Germinal center (tissue), 1 donor: Measurements from ENCODE around the gene FAM184B.
"Not testable (repeated sequence)": the region's sequence is repeated elsewhere in the genome, so short reads cannot be mapped to it uniquely, and the experiment has no call there.

Experiments
- DNase-seq: peaks from one replicate; pipeline ENCODE4 v3.0.0; 2012; ENCODE audit warnings: mixed read lengths, low spot score

The FAM184B gene

DNA sequence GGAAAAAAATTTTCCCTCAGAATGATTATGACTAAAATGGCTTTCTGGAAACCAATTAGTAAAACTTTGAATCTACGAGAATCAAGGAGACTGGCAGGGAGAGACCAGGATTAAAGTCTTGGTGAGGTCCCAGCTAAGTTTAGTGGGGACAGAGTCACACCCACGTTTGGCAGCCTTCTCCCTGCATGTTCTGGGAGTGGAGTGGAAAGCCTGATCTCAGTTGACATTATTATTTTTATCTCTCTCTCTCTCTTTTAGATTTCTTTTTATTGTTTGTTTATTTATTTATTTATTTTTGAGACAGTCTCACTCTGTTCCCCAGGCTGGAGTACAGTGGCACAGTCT, 99.2 kb downstream of the FAM184B start:
- DNase-seq = no peak

DNA sequence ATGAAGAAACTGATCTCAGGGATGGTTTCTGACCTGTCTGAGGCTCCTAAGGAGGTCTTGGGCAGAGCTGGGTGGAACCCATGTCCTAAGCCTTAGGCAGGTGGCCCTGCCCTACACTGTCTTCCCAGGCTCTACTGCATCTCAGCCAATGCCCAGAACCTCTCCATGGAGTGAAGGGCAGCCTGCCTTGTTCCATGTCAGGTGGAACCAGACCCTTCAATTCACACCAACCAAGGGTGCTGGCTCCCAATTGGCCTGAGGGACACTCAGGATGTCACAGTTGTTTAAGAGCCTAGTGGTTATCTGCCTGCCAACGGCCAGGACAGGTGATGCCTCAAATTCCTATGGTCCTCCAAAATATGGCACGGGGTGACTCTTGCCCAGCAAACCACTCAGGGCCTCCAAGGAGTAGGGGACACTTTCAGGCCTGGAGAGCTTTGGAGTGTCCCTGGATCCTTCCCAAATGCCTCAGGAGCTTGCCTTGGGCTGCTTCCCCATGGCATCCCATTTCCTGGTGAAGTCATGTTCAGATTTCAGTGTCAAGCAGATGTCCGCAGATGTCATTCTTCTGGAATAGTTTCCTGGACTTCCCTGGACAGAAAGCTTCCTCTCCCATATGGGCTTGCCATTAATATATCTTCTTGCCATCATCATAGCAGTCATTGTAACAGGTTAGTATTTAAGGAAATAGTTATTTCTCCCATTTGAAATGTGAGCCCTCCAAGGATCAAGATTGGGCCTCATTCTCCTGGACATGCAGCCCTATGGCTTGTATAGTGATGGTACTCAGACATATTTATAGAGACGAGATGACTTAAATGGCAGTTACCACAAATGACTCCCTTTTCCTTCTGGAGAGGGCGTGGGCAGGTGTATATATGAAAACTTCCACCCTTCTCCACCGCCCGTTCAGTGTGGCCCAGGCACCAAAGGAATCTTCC, 99.9 kb downstream of the FAM184B start:
- no peak for DNase-seq

DNA sequence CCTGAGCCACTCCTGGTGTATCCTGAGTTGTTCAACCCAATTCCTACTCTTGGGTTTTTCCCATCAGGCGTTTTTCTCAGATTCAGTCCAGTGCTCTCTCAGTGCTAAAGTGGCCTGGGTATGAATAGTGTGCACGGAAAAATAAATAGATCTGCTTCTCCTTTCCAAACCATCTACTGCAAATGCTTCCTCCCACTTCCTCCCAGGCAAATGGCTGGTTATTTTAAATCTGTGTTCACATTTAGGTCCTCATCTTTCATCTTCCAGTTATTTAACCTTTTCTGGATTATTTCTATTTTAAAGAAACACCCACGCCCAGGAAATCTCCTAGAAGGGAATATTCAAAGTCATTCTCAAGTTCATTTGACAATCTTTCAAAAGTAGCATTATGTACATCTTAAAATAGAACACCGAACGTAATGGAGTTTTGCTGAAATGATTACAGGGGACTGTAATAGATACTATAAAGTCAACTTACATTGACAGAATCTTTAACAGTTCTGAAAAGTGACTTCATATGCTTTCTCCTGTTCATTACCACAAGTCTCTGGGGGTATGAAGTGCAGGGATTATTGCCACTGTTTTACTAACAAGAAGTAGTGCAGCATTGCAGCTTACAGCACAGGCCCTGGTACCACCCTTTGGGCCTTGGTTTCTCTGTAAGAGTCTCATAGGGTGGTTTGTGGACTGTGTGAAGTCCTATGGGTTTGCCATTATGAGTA, 100.7 kb downstream of the FAM184B start:
- DNase-seq = no peak

DNA sequence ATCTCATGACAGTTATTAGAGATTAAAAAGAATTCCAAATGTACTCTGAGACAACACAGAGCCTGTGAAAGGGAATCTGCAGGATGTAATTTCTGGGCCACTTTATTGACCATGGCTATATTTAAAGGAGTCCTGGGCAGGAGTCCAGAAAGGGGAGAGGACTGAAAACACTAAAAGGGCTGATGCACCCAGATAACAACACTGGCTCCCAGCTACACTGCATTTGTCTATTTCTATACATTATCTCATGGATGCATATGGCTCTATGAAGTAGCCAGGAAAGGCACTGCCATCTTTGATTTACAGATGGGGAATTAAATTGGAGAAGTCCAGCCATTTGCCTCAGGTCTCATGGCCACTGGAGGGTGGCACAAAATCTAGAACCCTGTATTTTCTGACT, 111.0 kb downstream of the FAM184B start:
- DNase-seq = no peak

DNA sequence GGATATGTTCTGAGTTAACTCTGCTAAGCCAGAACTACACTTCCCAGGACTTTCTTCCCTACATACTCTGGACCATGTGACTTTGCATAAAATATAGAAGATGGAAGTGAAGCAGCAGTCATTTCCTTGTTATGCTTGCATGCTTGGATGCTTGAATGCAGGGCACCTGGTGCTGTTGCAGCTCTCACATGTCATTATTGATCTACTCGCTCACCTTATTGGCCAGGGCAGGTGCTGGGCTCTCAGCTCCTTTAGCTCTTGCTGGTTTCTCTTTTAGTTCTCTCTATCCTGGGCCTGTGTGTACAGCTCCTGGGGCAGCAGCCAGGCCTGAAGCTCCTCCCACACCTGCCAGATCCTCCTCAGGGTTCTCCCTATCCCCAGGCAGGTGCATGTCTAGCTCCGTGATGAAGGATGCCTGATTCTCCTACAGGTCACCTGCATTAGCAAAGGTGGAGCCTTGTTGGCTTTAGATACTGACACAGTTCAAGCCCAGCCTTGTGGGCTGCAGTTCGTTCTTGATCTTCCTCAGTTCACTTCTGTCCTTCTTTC, 113.7 kb downstream of the FAM184B start:
- peak; percentile 39 for DNase-seq

DNA sequence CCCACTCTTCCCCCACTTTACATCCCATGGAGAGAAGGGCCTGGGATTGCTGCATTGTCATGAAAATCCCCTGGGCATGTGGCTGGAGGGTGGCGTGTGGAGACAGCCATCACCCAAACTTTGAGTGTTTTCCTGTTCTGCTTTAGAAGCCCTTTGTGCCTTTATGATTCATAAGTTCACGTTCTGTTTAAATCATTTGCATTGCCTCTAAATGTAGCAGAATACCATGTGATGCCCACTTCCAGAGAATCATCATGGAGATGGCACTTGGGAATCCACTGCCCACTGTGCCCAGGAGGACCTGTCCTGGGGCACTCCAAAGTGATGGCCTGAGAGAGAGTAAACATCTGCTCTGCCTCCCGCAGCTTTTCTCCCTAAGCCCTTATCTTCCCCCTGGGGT, 114.2 kb downstream of the FAM184B start:
- no peak for DNase-seq

DNA sequence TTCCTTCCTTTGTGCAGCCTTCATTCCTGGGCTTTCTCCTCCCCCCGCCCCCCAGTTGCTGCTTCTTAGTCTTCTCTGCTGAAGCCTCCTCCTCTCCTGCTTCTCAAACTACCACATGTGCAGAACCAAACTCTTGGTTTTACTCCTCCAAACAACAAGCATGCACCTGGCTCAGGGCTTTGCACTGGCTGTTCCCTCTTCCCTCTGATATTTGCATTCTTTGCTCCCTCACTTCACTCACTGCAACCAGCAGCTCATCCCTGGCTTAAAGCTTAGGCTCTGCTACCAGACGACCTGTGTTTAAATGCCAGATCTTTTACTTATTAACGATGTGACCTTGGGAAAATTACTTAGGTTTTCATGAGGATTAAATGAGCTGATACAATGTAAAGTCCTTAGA, 115.6 kb downstream of the FAM184B start:
- no peak for DNase-seq

DNA sequence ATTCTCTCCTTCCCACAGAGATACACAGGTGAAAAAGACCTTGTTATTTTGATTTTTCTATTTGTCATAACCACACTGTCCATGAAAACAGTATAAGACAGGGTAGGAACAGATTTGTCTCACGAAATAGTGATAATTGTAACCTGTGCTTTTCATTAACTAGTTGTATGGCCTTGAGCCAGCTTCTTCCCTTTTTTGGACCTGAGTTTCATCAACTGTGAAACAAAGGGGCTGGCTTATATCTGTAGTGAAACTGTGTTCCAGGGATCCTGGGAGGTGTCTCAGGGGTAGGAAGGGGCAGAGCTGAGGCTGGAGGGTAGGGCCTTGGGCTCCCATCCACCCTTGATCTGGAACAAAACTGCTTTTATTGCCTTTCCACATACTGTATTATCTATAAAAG, 116.1 kb downstream of the FAM184B start:
- no peak for DNase-seq

DNA sequence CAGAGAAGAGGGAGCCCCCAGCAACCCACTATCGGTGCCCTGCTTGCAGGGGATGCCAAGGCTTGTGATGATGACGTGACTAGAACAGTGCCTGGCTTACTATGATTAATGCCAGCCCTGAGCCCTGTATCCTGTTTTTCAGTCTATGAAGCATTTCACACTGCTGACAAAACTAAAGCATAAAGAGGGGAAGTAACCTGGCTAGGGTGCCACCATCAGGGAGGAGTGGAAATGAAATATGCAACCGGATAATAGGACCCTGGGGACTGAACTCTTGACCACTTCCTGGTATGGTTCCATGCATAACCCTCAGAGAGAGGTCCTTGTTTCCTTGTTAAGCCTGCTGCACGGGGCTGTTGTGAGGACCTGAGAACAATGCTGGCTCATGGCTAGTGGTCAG, 116.7 kb downstream of the FAM184B start:
- peak; percentile 58 for DNase-seq

DNA sequence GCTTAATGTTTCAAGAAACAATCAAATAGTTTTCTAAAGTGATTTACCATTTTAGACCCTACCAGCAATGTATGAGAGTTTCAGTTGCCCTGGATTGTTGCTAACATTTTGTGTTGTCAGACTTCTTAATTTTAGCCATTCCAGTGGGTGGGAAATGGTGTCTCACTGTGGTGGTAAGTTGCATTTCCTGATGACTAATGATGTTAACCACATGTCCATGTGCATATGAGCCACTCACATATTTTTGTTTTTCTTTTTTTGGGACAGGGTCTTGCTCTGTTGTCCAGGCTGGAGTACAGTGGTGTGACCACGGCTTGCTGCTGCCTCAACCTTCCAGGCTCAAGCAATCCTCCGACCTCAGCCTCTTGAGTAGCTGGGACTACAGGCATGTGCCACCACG, 118.7 kb downstream of the FAM184B start:
- no peak for DNase-seq

DNA sequence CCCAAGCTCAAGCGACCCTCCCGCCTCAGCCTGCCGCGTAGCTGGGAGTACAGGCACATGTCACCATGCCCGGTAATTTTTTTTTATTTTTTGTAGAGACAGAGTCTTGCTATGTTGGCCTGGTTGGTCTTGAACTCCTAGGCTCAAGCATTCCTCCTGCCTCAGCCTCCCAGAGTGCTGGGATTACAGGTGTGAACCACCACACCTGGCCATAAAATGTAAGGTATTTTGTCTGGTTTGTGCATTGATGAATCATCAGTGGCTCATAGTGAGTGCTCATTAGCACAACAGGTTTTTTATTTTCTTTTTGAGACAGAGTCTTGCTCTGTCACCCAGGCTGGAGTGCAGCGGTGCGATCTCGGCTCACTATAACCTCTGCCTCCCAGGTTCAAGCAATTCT, 122.2 kb downstream of the FAM184B start:
- DNase-seq = not testable (repeated sequence)

DNA sequence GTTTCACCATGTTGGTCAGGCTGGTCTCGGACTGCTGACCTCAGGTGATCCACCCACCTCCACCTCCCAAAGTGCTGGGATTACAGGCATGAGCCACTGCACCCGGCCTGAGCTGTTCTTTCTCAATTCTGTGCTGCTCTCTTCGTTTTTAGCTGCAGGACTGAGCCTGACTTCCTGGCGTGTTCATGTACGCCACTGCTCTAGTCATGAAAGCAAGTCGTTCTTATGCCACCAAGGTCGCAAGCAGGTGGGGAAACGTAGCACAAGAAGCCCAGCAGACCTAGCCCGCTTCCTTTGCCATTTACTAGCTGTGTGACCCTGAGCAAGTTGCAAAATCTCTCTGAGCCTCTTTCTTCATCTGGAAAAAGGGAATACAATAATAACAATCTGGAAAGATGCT, 123.6 kb downstream of the FAM184B start:
- DNase-seq = no peak

DNA sequence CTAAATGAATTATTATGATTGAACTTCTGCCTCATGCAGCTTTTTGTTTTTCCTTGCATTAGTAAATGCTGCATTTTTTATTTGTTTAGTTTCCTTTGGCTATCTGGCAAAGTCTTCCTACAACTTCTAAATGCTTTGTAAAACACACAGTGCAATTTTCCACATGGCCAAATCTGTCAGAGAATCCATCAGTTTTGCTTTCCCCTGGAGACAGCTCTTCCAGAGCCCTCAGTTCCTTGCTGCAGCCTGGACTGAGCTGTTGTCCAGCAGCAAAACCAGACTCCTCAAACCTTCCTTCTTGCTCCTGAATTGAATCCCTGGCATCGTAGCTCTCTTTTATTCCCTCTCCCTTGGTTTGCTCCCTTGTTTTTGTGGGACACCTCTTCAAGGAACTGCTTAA, 124.3 kb downstream of the FAM184B start:
- no peak for DNase-seq

DNA sequence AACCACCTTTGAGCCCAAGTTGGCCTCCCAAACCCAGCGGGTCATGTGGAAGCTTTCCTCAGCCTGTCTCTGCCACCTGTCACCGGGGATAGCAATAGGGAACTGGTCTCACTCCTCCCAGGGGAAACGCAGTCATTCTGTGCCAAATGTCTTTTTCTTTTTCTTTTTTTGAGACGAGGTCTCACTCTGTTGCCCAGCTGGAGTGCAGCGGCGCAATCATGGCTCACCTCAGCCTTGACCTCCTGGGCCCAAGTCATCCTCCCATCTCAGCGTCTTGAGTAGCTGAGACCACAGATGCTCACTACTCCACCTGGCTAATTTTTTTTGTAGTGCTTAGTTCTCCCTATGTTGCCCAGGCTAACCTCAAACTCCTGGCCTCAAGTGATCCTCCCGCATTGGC, 126.7 kb downstream of the FAM184B start:
- DNase-seq = no peak

DNA sequence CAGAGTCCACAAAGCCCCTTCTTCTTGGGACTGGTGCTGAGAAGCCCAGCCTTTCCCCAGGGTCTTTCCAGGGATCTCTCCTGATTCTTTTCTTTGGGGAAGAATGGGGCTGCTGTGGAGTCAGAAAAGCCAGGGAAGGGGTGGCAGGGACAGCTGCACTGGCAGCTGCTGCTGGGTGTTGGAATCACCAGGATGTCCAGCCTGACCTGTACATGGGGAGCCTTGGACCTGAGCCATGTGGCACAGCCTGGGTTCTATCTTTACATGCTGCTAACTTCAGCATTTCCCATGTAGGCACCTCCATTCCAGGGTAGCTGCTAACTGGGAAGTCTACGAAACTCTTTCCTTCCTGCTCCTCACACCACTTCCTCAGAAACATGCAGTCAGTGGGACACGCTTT, 131.0 kb downstream of the FAM184B start:
- no peak for DNase-seq

DNA sequence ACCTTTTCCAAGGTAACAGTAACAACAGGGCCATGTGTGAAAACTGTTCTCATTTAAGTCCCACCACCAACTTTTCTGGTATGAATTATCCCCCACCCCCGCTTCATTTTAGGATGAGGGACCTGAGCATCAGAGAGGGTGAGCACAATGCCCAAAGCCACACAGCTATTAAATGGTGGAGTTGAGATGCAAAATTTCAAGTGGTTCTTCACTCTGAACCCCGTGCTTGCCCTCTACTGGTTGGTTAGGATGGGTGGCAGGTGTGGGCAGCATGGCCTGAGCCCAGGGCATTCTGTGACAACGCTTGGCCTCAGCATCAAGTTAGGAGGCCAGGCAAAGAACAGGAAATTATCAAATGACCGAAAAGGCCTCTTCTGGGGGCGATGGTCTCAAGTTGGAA, 133.5 kb downstream of the FAM184B start:
- no peak for DNase-seq

DNA sequence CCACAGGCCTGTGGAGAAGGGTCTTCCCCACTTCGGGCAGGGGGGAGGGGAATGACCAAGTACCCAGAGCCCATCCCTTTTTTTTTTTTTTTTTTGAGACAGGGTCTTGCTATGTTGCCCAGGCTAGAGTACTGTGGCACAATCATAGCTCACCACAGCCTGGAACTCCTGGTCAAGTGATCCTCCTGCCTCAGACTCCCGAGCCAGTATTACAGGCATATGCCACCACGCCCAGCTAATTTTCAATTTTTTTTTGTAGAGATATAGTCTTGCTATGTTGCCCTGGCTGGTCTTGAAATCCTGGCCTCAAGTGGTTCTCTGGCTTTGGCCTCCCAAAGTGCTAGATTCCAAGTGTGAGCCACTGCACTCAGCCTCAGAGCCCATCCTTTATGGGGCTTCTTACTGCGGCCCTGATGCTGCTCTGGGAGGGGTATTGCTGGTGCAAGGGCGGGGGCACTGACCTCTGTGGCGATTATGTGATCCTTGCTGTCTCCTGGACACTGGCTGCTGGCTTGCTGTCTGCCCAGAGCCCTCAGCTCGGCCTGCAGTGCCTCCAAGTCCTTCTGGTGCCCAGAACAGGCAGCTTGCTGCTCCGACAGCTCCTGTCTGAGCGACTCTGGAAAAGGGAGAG, 134.1 kb downstream of the FAM184B start:
- DNase-seq = no peak

DNA sequence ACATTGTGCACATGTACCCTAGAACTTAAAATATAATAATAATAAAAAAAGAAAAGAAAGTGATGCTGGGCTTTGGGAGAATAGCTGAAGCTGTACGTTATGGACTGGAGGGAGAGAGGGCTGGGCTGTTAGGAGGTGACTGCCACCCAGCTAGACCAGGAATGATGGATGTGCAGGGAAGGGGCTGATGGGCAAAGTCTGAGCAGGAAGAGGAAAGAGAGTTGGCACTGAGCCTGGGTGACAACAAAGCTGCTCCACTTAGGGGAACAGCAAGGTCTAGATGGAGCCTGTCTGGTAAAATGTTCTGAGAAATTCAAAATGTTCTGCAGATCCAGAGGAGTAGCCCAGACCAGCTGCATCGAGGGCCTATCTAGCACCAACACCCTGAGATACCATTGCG, 134.7 kb downstream of the FAM184B start:
- DNase-seq = no peak

DNA sequence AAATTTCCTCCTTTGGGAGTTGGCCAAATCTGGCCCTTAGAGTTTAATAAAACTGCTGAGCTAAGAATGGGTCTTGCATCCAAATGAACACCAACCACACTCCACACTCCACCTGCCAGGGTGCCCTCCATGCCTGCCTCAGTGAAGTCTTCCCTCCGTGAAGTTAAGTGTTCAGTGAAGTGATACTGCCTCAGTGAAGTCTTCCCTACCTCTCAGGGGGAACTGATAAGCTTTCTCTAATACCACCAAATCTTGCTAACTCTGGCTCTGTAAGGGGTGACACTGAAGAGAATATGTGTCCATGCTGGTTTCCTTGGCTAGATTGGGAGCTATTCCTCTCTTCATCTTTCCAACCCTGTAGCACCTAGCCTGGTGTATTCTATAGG, 139.0 kb downstream of the FAM184B start:
- no peak for DNase-seq

DNA sequence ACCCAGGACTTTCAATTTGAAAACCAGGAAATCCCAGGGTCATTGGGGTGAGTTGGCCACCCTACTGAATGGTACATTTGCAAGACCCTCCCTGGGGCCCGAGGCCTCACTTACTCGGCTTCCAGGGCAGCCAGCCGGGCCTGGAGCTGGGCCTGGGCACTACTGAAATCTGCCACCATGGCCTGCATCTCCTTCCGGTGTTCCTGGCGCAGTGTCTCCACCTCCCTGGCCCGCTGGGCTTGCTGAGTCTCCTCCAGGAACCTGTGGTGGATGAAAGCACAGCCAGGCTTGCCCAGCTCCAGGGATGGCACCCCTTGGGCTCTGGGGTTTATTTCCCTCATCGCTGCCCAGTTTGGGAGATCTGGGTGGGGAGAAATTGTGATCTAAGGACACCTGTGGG, 142.3 kb downstream of the FAM184B start:
- no peak for DNase-seq

DNA sequence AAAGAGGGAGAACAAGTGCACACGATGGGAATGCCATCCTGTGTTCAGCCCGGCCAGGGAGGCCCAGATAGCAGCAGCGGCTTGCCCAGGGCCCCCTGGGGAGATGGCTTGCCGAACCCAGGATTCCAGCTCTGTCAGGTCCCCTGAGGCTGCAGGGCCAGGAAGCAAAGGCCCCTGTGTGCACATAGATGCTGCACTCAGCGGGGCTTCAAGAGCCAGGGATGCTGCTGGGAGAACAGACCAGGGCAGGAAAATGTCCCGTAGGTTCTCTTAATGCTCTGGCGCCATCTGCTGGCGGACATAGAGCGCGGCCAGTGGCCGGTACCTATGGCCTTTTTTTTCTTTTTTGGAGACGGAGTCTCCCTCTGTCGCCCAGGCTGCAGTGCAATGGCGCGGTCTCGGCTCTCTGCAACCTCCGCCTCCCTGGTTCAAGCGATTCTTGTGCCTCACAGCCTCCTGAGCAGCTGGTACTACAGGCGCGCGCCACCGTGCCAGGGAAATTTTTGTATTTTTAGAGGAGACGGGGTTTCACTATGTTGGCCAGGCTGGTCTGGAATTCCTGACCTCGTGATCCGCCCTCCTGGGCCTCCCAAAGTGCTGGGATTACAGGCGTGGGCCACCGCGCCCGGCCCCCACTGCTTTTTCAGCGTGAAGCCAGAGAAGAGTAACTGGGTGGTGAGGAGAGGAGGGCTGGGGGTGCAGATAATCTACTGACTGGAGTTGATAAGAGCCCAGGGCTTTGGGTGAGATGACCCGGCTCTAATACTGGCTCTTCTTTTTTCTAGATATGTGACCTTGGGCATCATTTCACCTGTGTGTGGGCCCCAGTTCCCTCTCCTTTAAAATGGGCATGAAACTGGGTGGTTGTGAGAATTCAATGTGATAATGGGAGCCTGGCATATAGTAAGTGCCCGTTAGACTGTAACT, 144.5 kb downstream of the FAM184B start:
- DNase-seq = peak; percentile 78

DNA sequence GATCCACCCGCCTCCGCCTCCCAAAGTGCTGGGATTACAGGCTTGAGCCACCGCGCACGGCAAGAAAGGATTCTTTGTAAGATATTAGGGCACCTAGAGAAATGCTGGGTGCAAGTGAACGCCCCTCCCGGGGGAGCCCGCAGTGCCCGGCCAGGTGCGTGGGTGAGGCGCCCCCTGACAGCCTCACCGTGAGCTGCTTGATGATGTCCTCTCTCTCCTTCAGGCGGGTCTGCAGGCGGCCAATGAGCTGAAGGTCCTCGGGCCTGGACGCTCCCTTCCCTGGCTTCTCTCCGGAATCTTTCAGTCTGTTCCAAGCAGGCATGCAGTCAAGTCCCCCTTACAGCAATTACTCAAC, 145.1 kb downstream of the FAM184B start:
- no peak for DNase-seq
